Measurements from ENCODE around the gene MPHOSPH9. TPM values are rescaled to one million over a fixed set of nuclear protein-coding genes. Genes with fewer than 3 reads are reported as not detected.

Gene MPHOSPH9
- total and polyA plus RNA-seq, 2 of the 4 experiments (the other 2 are of a cell fraction) = 7.6 to 17.0 TPM

GRCh38 chr12:123134826-123135225 is 98.1 kb downstream of the MPHOSPH9 start:
- Histone ChIP-seq H2BK5ac (ENCODE audit: low read depth, low read length, poor library complexity, severe bottlenecking) (no peak overlapping the region), H3K4ac (ENCODE audit: low read depth, low read length) (no peak overlapping the region), H2BK20ac (ENCODE audit: low read depth, low read length) (no peak overlapping the region), H3K79me1 (ENCODE audit: low read depth in 1 of 2, low read length in 2 of 2) (peaks cover 15 to 36% of the 10 kb centered on the region in 2 experiments), H2BK120ac (ENCODE audit: low read depth, low read length) (no peak overlapping the region), H3K9ac (ENCODE audit: low read depth, low read length) (no peak overlapping the region), H3K36me3 (ENCODE audit: control insufficient read depth, insufficient read depth, low read length) (peaks cover 7% of the 10 kb centered on the region), H2AK9ac (replicated peaks; ENCODE audit: low read depth, low read length, poor library complexity) (no peak overlapping the region), H4K20me1 (ENCODE audit: insufficient read depth, low read length) (peaks cover 6% of the 10 kb centered on the region; the same call in 1 of the 2 replicates), H3K14ac (replicated peaks; ENCODE audit: low read depth, low read length) (no peak overlapping the region), H4K8ac (ENCODE audit: low read depth in 2 of 2, low read length in 2 of 2) (no peak overlapping the region), H2BK15ac (ENCODE audit: low read depth, low read length) (no peak overlapping the region), H3K56ac (ENCODE audit: extremely low read depth, insufficient read depth, low read length) (no peak overlapping the region), H3K27me3 (ENCODE audit: control insufficient read depth, insufficient read depth, low read length) (no peaks in the 10 kb centered on the region), H2AK5ac (ENCODE audit: low read depth, low read length) (peak overlapping the region; percentile 4; the same call in 1 of the 2 replicates), H4K91ac (ENCODE audit: insufficient read depth, low read depth, low read length) (no peak overlapping the region), H3K18ac (ENCODE audit: low read depth, low read length) (no peak overlapping the region), H3K9me3 (ENCODE audit: control insufficient read depth, insufficient read depth, low read length) (no peaks in the 10 kb centered on the region), H2AFZ (replicated peaks; ENCODE audit: low read length, poor library complexity) (peak overlapping the region; percentile 43), H3K23ac (ENCODE audit: low read depth, low read length) (no peak overlapping the region), H3K9me1 (ENCODE audit: insufficient read depth, low read length) (peaks cover 12% of the 10 kb centered on the region), H3K4me1 (ENCODE audit: control insufficient read depth, insufficient read depth, low read length) (peaks cover 11% of the 10 kb centered on the region), H3K4me2 (ENCODE audit: low read depth, low read length) (no peak overlapping the region), H4K5ac (ENCODE audit: low read depth, low read length) (no peak overlapping the region), H3K27ac (ENCODE audit: insufficient read depth, low read length) (no peak overlapping the region), H3K4me3 (ENCODE audit: insufficient read depth, low read depth, low read length) (no peak overlapping the region)
- ChIA-PET CTCF (interaction anchor here (0.6 to 1.0 kb wide), 2 partner anchors 11 to 22 kb away, joined by 4 to 5 read pairs; no protein-coding TSS in a partner anchor), POLR2A (ENCODE audit: unreplicated experiment) (no interaction called here)
- intact Hi-C loops (cut with micrococcal nuclease) = no loop called here
- ATAC-seq (ENCODE audit: low read depth) = no peak
- in situ Hi-C loops (cut with MboI; ENCODE audit: low sequenced_read_pairs) = no loop called here
- DNase-seq = no peak
- no CpG with 5 or more reads among the region's 6 CpGs for WGBS, 2 experiments (ENCODE audit: extremely low coverage in 2 of 2, insufficient read length in 1 of 2)
- TF ChIP-seq USF2 (IDR thresholded peaks at IDR 0.05; ENCODE audit: low read depth, low read length) = no peak
- no peak for TF ChIP-seq MAFK (IDR thresholded peaks at IDR 0.05; ENCODE audit: low read depth, low read length)
- TF ChIP-seq POLR2A (IDR thresholded peaks at IDR 0.05; ENCODE audit: low read depth, low read length) = no peak
- no peak for TF ChIP-seq ELK1 (IDR thresholded peaks at IDR 0.05; ENCODE audit: borderline replicate concordance, low read depth, low read length)
- no peak for TF ChIP-seq BHLHE40 (IDR thresholded peaks at IDR 0.05; ENCODE audit: low read depth, low read length)
- no peak for TF ChIP-seq MXI1 (IDR thresholded peaks at IDR 0.05; ENCODE audit: borderline replicate concordance, low read depth, low read length)
- no peak for TF ChIP-seq SMC3 (IDR thresholded peaks at IDR 0.05; ENCODE audit: low read depth, low read length)
- TF ChIP-seq CEBPB (IDR thresholded peaks at IDR 0.05; ENCODE audit: low read depth, low read length) = no peak
- no peak for TF ChIP-seq NFE2L2 (IDR thresholded peaks at IDR 0.05; ENCODE audit: low read depth, low read length)
- no peak for TF ChIP-seq MAZ (IDR thresholded peaks at IDR 0.05; ENCODE audit: borderline replicate concordance, low read depth, low read length)
- no peak for TF ChIP-seq FOS (IDR thresholded peaks at IDR 0.05; ENCODE audit: low read depth, low read length)
- no peak for TF ChIP-seq RAD21 (IDR thresholded peaks at IDR 0.05; ENCODE audit: low read length)
- no peak for TF ChIP-seq CTCF (conservative IDR thresholded peaks at IDR 0.05; ENCODE audit: low read depth, low read length)
- TF ChIP-seq CHD1 (IDR thresholded peaks at IDR 0.05; ENCODE audit: low read depth, low read length) = no peak
- no peak for TF ChIP-seq RFX5 (IDR thresholded peaks at IDR 0.05; ENCODE audit: low read depth, low read length)
- TF ChIP-seq RCOR1 (IDR thresholded peaks at IDR 0.05; ENCODE audit: insufficient replicate concordance, low read length) = no peak
- BruUV-seq (replicated peaks) = no TSS peak
- dilution Hi-C loops (cut with HindIII; ENCODE audit: low sequenced_read_pairs, unreplicated experiment) = no loop called here

All from IMR-90 (cell line).